Heart left ventricle (tissue), 16 donors: ENCODE results near the gene IGSF22. TPM values are rescaled to one million over a fixed set of nuclear protein-coding genes. Genes with fewer than 3 reads are reported as not detected.
A peak's percentile ranks its signal among the peaks of the same experiment; 100 is the strongest.

ENCODE experiments used
- ATAC-seq, 4 donors: fragments of 200-7000 bp; cut with Tn5 transposase; one replicate each; pipeline ENCODE4 v1.9.1; 2020 to 2022; ENCODE audit warnings: moderate library complexity in 4 of 4, mild to moderate bottlenecking in 3 of 4, moderate number of reproducible peaks in 1 of 4
- DNase-seq, 5 donors: peaks; one replicate each; pipeline ENCODE4 v3.0.0-alpha.2; 2020
- H3K27ac ChIP-seq, 12 donors: fragments of 200-600 bp; sonication (generic) in 4 of 12; one replicate each; pipeline versions ENCODE4 v1.5.0 to v1.8.0; 2016 to 2022; ENCODE audit warnings: mild to moderate bottlenecking in 2 of 12
- H3K27me3 ChIP-seq, 9 donors: fragments of 200-600 bp; sonication (generic) in 2 of 9; one replicate each; pipeline versions ENCODE4 v1.5.1 to v1.8.0; 2016 to 2022; ENCODE audit warnings: mild to moderate bottlenecking in 3 of 9
- H3K36me3 ChIP-seq, 9 donors: fragments of 200-600 bp; sonication (generic) in 2 of 9; one replicate each; pipeline versions ENCODE4 v1.5.0 to v1.8.0; 2018 to 2022; ENCODE audit warnings: mild to moderate bottlenecking in 2 of 9
- H3K4me1 ChIP-seq, 12 donors: fragments of 200-600 bp; sonication (generic) in 4 of 12; one replicate each; pipeline versions ENCODE4 v1.5.0 to v1.8.0; 2016 to 2022; ENCODE audit warnings: mild to moderate bottlenecking in 3 of 12
- H3K4me3 ChIP-seq, 12 donors: fragments of 200-600 bp; sonication (generic) in 4 of 12; one replicate each; pipeline versions ENCODE4 v1.5.0 to v1.8.0; 2017 to 2022; ENCODE audit warnings: mild to moderate bottlenecking in 9 of 12, moderate library complexity in 4 of 12
- H3K9me3 ChIP-seq, 12 donors: fragments of 200-600 bp; sonication (generic) in 4 of 12; one replicate each; pipeline versions ENCODE4 v1.5.0 to v1.8.0; 2016 to 2022; ENCODE audit warnings: mild to moderate bottlenecking in 1 of 12
- POLR2A ChIP-seq, 2 donors: fragments of 450-650 bp; IDR thresholded peaks; one replicate each; pipeline ENCODE4 v1.6.1; 2017; ENCODE audit warnings: antibody characterized with exemption in 2 of 2, mild to moderate bottlenecking in 2 of 2, moderate library complexity in 2 of 2
- WGBS, 4 donors: extraction: QIAGEN DNeasy Blood & Tissue Kit in 2 of 4; methylation state at CpG; one replicate each; pipeline versions ENCODE4 v1.1.5 to v1.1.7; 2013 to 2018; 5-methylcytosine and 5-hydroxymethylcytosine counted together
- intact Hi-C, 10 donors: fragments of 100-400 bp; cut with DNase I; formaldehyde crosslinking; loops; one replicate each; pipeline versions ENCODE4 v1.11.1 to v1.14.2; 2022
- polyA plus RNA-seq, 2 donors: library from polyadenylated mRNA; stranded (reverse); fragments of 200-250 nt; gene quantifications; one replicate each; pipeline ENCODE4 v1.2.3, GENCODE V29; 2013
- total RNA-seq, 9 donors: library from RNA; depleted of rRNA in 2 of 9; stranded (reverse); fragments of >200 nt in 2 of 9; fragmentation: NEBNext Ultra II Directional in 3 of 9; extraction: Animal tissue kit (Norgen Biotek cat#: 25700) in 3 of 9; gene quantifications; one replicate each; pipeline versions ENCODE4 v1.1.0 to v1.2.4, GENCODE V29; 2016 to 2023
- TF ChIP-seq, protein P1 (sequence below), 12 donors: fragments of 200-600 bp; sonication (generic) in 4 of 12; IDR thresholded peaks; one replicate each; pipeline versions ENCODE4 v1.5.0 to v1.8.0; 2018 to 2022; ENCODE audit warnings: antibody characterized with exemption in 12 of 12, mild to moderate bottlenecking in 5 of 12
- donor health status: ischemic (EF 13 %, LVEDD 7.1; RV severe dilation, severe dysfunction).
- donor health status: healthy with polysubstance abuse.
- donor health status: DM: no; HTN: yes; CAD: no.
- donor health status: DM: no; HTN: no; CAD: no.
- donor health status: ischemic (EF 25% LVEDD 6.9; RV normal size, moderate dysfunction).
- donor health status: ischemic (EF 25% LVEDD 5.7; RV mildly dilated, moderate dysfunction).
- donor health status: healthy.
- donor health status: DM: yes; HTN: yes; CAD: no.
- donor health status: ischemic (EF 35%, LVEDD 5.7; RV mildly dilated, moderate dysfunction).
- donor health status: nonischemic (EF 11% LVEDD 7.7; RV severe dilation, severe dysfunction).
- donor health status: DM: yes; HTN: yes; CAD: no.
- donor health status: PGD.
- donor health status: ischemic (EF 29% LVEDD 5.4; RV normal size, mild dysfunction).
- donor health status: nonischemic (EF 23%, LVEDD 6.1; RV moderate dilation, normal function).

IGSF22 gene
- total and polyA plus RNA-seq, 11 donors = 0.24 to 1.2 (median 0.77) TPM

DNA sequence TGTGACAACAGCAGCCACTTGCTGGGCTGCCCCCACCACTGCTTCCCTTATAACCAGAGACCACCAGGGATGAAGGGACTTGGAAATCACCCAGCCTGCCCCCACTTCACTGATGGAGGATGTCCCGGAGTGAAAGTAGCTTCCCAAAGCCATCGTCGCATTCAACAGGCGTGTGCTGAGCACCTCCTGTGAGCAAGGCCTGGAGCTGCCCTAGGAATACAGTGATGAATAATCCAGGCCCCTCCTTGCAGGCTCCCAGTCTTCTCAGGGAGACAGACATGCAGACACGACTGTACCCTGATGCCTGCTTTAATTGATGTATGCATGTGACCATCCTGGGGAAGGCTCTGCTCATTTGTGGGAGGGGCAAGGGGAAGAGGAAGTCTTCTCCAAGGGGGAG, 43.0 kb upstream of the IGSF22 start:
- TF ChIP-seq POLR2A (IDR thresholded peaks at IDR 0.05) = no peak
- TF ChIP-seq, protein P1, sequence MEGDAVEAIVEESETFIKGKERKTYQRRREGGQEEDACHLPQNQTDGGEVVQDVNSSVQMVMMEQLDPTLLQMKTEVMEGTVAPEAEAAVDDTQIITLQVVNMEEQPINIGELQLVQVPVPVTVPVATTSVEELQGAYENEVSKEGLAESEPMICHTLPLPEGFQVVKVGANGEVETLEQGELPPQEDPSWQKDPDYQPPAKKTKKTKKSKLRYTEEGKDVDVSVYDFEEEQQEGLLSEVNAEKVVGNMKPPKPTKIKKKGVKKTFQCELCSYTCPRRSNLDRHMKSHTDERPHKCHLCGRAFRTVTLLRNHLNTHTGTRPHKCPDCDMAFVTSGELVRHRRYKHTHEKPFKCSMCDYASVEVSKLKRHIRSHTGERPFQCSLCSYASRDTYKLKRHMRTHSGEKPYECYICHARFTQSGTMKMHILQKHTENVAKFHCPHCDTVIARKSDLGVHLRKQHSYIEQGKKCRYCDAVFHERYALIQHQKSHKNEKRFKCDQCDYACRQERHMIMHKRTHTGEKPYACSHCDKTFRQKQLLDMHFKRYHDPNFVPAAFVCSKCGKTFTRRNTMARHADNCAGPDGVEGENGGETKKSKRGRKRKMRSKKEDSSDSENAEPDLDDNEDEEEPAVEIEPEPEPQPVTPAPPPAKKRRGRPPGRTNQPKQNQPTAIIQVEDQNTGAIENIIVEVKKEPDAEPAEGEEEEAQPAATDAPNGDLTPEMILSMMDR (IDR thresholded peaks at IDR 0.05) = no peak
- ATAC-seq = no peak
- intact Hi-C loops = loop anchor here in 2 of 10 donors (10.0 kb wide), 2 partner anchors 654 to 774 kb away; no protein-coding TSS in a partner anchor
- no peaks in the 10 kb centered on the region for H3K27me3 ChIP-seq
- H3K4me3 ChIP-seq = no peak overlapping the region
- WGBS, 4 donors = 47 to 78% (median 71%) methylated on average over 1 to 5 of the region's 5 CpGs
- H3K36me3 ChIP-seq = no peaks in the 10 kb centered on the region
- no peak for DNase-seq
- no peak overlapping the region for H3K27ac ChIP-seq
- peaks cover 0 to 15% (median 0%) of the 10 kb centered on the region in 12 donors for H3K4me1 ChIP-seq
- no peaks in the 10 kb centered on the region for H3K9me3 ChIP-seq

DNA sequence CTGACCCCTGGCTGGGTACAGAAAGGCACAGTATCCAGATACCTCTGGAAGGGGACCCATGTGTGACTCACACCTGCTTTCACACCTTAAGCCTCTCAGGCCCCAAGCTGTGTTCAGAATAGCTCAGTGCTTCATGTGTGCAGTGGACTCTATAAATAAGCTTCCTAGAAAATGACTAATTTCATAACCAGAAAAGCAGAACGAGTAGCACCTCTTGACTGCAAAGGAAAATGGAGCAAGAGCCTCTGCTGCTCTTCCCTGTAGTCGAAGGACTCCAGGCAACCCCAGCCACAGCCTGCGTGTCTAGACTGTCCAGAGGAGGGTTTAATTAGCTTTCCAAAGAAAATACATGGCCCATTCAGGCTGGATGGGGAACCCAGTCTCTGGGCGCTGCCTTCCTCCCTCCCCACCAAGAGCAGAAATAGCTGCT, 42.5 kb upstream of the IGSF22 start:
- WGBS, 4 donors = 60 to 72% (median 71%) methylated on average over 4 of the region's 4 CpGs
- no peaks in the 10 kb centered on the region for H3K9me3 ChIP-seq
- H3K4me1 ChIP-seq = peaks cover 0 to 15% (median 0%) of the 10 kb centered on the region in 12 donors
- no peak for DNase-seq
- peak in 3 of 4 donors; percentile 46 to 65 (median 51) for ATAC-seq
- intact Hi-C loops = loop anchor here in 2 of 10 donors (10.0 kb wide), 2 partner anchors 654 to 774 kb away; no protein-coding TSS in a partner anchor
- no peak overlapping the region for H3K27ac ChIP-seq
- H3K4me3 ChIP-seq = no peak overlapping the region
- H3K36me3 ChIP-seq = no peaks in the 10 kb centered on the region
- TF ChIP-seq, protein P1 (IDR thresholded peaks at IDR 0.05) = no peak
- TF ChIP-seq POLR2A (IDR thresholded peaks at IDR 0.05) = no peak
- no peaks in the 10 kb centered on the region for H3K27me3 ChIP-seq

DNA sequence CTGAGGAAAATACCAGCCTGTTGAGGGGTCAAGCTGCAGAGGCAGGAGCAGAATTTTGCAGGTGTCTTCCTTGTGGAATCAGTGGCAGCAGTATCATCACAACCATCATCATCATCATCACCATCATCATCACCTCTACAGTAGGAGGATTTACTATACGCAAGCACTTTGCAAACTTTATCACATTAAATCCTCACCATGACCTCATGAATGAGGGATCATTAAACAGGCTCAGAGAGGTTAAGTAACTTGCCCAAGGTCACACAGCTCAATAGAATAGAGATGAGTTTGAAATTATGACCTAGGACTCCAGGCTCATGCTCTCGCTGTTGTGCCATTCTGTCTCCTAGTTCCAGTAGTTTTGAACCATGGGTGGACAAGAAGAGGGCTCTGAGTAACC, 40.0 kb upstream of the IGSF22 start:
- Histone ChIP-seq H3K4me3 (no peak overlapping the region), H3K36me3 (no peaks in the 10 kb centered on the region), H3K9me3 (no peaks in the 10 kb centered on the region), H3K4me1 (peaks cover 0 to 15% (median 0%) of the 10 kb centered on the region in 12 donors), H3K27me3 (no peaks in the 10 kb centered on the region), H3K27ac (no peak overlapping the region)
- no peak for DNase-seq
- no peak for ATAC-seq
- TF ChIP-seq, protein P1 (IDR thresholded peaks at IDR 0.05) = no peak
- no peak for TF ChIP-seq POLR2A (IDR thresholded peaks at IDR 0.05)
- intact Hi-C loops = loop anchor here in 2 of 10 donors (10.0 kb wide), 2 partner anchors 651 to 771 kb away; no protein-coding TSS in a partner anchor
- 83 to 96% (median 95%) methylated on average over 2 of the region's 2 CpGs for WGBS, 4 donors

DNA sequence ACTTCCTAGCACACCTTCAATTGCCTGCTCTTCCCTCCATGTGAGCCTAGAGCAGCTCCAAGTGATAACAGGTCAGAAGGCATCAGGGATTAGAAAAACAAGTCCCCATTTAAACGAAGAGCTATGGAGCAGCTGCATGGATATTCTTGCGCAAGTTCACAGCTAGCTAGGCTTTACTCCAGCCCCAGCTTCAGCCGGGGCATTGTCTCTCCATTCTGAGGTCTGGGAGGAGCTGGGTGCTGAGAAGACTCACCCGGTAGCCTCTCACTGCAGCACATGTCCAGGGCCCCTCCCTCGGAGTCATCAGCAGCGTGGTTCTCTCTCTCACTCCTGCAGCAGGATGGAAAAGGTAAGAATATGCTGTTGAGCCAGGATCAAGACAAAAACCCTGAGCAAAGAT, 39.6 kb upstream of the IGSF22 start:
- Histone ChIP-seq H3K9me3 (no peaks in the 10 kb centered on the region), H3K4me3 (no peak overlapping the region), H3K27ac (no peak overlapping the region), H3K36me3 (no peaks in the 10 kb centered on the region), H3K27me3 (no peaks in the 10 kb centered on the region), H3K4me1 (peaks cover 0 to 14% (median 0%) of the 10 kb centered on the region in 12 donors)
- intact Hi-C loops = loop anchor here in 2 of 10 donors (10.0 kb wide), 2 partner anchors 651 to 771 kb away; no protein-coding TSS in a partner anchor
- DNase-seq = no peak
- no peak for ATAC-seq
- WGBS, 4 donors = 63 to 68% (median 65%) methylated on average over 6 of the region's 6 CpGs
- no peak for TF ChIP-seq POLR2A (IDR thresholded peaks at IDR 0.05)
- TF ChIP-seq, protein P1 (IDR thresholded peaks at IDR 0.05) = no peak
